ENCODE measurements around the gene OTUD5.

DNA sequence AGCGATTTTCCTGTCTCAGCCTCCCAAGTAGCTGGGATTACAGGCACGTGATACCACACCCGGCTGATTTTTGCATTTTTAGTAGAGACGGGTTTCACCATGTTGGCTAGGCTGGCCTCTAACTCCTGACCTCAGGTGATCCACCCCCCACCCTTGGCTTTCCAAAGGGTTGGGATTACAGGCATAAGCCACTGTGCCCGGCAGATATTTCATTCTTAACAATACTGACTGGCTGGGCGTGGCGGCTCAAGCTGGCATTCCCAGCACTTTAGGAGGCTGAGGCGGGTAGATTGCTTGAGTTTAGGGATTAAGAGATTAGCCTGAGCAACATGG, 58.4 kb downstream of the OTUD5 start:
- TF ChIP-seq ZFX (IDR thresholded peaks at IDR 0.05), result no peak
- TF ChIP-seq CTCF (conservative IDR thresholded peaks at IDR 0.05), result no peak

Data from C4-2B (cell line).